HCT116 (cell line): ENCODE data around the gene ATXN1.

Experiments
- CEBPB ChIP-seq: IDR thresholded peaks from 2 replicates; pipeline ENCODE4 v1.6.1; 2012; ENCODE audit warnings: low read depth
- CTCF ChIP-seq, 3 experiments: fragments of 200-600 bp in 1 of 3; sonication (generic) in 1 of 3; IDR thresholded peaks in 2 of 3; conservative IDR thresholded peaks in 1 of 3; 2 replicates each; pipeline ENCODE4 v1.5.1; 2012 to 2017; ENCODE audit warnings: low read depth in 2 of 3, low read length in 2 of 3, antibody characterized with exemption in 1 of 3, borderline replicate concordance in 1 of 3, control low read depth in 1 of 3, mild to moderate bottlenecking in 1 of 3, mixed read lengths in 1 of 3, mixed run types in 1 of 3, moderate library complexity in 1 of 3; ENCODE audit not compliant: insufficient read depth in 1 of 3
- EZH2 ChIP-seq: fragments of 200-600 bp; sonication (generic); IDR thresholded peaks from 2 replicates; pipeline ENCODE4 v1.6.1; 2017; ENCODE audit warnings: antibody characterized with exemption, mixed run types
- EZH2phosphoT487 ChIP-seq: fragments of 200-600 bp; IDR thresholded peaks from 2 replicates; pipeline ENCODE4 v1.6.1; 2018; ENCODE audit warnings: antibody characterized with exemption, borderline replicate concordance
- FOSL1 ChIP-seq: IDR thresholded peaks from 2 replicates; pipeline ENCODE4 v1.6.1; 2012; ENCODE audit warnings: low read depth
- MAX ChIP-seq: IDR thresholded peaks from 2 replicates; pipeline ENCODE4 v1.6.1; 2012
- POLR2A ChIP-seq: IDR thresholded peaks from 2 replicates; pipeline ENCODE4 v1.7.0; 2011; ENCODE audit warnings: borderline replicate concordance; ENCODE audit not compliant: insufficient read depth, insufficient read length; ENCODE audit errors: extremely low read depth
- POLR2AphosphoS5 ChIP-seq: IDR thresholded peaks from 2 replicates; pipeline ENCODE4 v1.6.1; 2011; ENCODE audit warnings: mild to moderate bottlenecking, low read depth, low read length, moderate library complexity
- RAD21 ChIP-seq: IDR thresholded peaks from 2 replicates; pipeline ENCODE4 v1.6.1; 2012; ENCODE audit warnings: low read depth, mild to moderate bottlenecking
- REST ChIP-seq: IDR thresholded peaks from 2 replicates; pipeline ENCODE4 v1.6.1; 2012; ENCODE audit warnings: low read depth
- SP1 ChIP-seq: IDR thresholded peaks from 2 replicates; pipeline ENCODE4 v1.6.1; 2012; ENCODE audit warnings: low read depth
- SRF ChIP-seq: IDR thresholded peaks from 2 replicates; pipeline ENCODE4 v1.6.1; 2012; ENCODE audit warnings: low read depth
- TCF7L2 ChIP-seq: IDR thresholded peaks from 2 replicates; pipeline ENCODE4 v1.7.0; 2011; ENCODE audit warnings: borderline replicate concordance, inconsistent platforms; ENCODE audit not compliant: insufficient read depth, insufficient read length; ENCODE audit errors: extremely low read depth
- YY1 ChIP-seq: IDR thresholded peaks from 2 replicates; pipeline ENCODE4 v1.6.1; 2011; ENCODE audit warnings: low read length, low read depth, moderate library complexity, mild to moderate bottlenecking; ENCODE audit not compliant: insufficient replicate concordance; ENCODE audit errors: extremely low read depth

GRCh38 chr6:16405375-16405774, 355.9 kb downstream of the ATXN1 start:
- TF ChIP-seq EZH2phosphoT487: no peak
- no peak for TF ChIP-seq CTCF (IDR thresholded peaks at IDR 0.05 in 2 of 3, conservative IDR thresholded peaks at IDR 0.05 in 1 of 3; ENCODE audit: borderline replicate concordance in 1 of 3, insufficient read depth in 1 of 3, low read depth in 2 of 3, low read length in 2 of 3)
- no peak for TF ChIP-seq RAD21
- no peak for TF ChIP-seq SP1
- no peak for TF ChIP-seq FOSL1
- no peak for TF ChIP-seq POLR2A
- TF ChIP-seq POLR2AphosphoS5: no peak
- TF ChIP-seq SRF: no peak
- no peak for TF ChIP-seq YY1
- TF ChIP-seq REST: no peak
- no peak for TF ChIP-seq EZH2
- no peak for TF ChIP-seq CEBPB
- no peak for TF ChIP-seq TCF7L2
- TF ChIP-seq MAX: no peak
